GM21737 (cell line): ENCODE data around the gene ARHGDIB.

Experiments
- ATAC-seq: cut with Tn5 transposase; IDR thresholded peaks from one replicate; pipeline ENCODE4 v1.9.1; 2021; ENCODE audit warnings: mild to moderate bottlenecking, moderate library complexity; ENCODE audit not compliant: unreplicated experiment

Gene ARHGDIB

GRCh38 chr12:14984036-14984435 lies 22.6 kb upstream of the ARHGDIB start:
- ATAC-seq = no peak

GRCh38 chr12:14982991-14983390 lies 21.6 kb upstream of the ARHGDIB start:
- ATAC-seq = no peak

DNA sequence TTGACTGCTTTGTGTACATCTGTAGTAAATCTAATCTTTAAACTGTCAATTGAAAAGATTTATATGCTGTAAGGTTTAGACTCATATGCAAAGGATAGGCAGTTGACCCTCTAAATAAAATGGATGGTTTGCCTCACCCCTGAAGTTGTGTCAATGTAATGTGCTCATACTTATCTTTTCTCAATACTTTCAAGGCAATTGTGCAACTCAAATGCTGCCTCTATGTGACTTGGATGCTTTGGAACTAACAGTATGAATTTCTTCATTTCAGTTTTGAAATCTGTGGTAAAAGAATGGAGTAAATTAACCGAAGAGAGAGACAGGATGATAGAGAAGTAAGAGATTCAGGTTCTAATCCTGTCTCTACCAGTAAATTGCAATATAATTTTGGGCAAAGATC lies 21.2 kb upstream of the ARHGDIB start:
- ATAC-seq = no peak

GRCh38 chr12:14981049-14981448 lies 19.6 kb upstream of the ARHGDIB start:
- no peak for ATAC-seq

GRCh38 chr12:14979468-14979867 lies 18.1 kb upstream of the ARHGDIB start:
- no peak for ATAC-seq

GRCh38 chr12:14976658-14977057 lies 15.3 kb upstream of the ARHGDIB start:
- no peak for ATAC-seq

DNA sequence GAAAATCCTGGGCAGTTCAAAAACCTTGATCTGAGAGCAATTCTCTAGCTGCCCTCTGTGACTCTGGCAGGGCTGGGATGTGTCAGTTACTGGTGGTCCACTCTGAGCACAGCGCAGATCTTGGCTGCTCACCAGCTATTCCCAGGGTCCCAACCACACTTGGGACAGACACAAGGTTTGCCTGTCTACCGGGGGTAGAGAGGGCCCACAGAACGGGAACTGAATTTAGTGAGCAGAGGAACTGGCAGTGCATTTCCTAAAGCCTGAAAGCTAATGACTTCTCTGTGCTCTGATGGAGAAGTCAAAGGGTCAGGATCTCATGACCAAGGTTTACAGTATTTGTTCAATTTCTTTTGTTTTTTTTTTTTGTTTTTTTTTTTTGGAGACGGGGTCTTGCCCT lies 14.1 kb upstream of the ARHGDIB start:
- ATAC-seq = no peak

- ATAC-seq = no peak
These were observed 13.2 kb upstream of the ARHGDIB start for GRCh38 chr12:14974633-14975032.

- ATAC-seq = no peak
These were observed 11.4 kb upstream of the ARHGDIB start, which contains the start of gene PDE6H for GRCh38 chr12:14972816-14973215. Gene PDE6H, plus strand, starts transcription at chr12:14973042. Its CDS starts 4,971 bp downstream, at chr12:14978013.

- no peak for ATAC-seq
These were observed 9.1 kb upstream of the ARHGDIB start for GRCh38 chr12:14970473-14970872.

DNA sequence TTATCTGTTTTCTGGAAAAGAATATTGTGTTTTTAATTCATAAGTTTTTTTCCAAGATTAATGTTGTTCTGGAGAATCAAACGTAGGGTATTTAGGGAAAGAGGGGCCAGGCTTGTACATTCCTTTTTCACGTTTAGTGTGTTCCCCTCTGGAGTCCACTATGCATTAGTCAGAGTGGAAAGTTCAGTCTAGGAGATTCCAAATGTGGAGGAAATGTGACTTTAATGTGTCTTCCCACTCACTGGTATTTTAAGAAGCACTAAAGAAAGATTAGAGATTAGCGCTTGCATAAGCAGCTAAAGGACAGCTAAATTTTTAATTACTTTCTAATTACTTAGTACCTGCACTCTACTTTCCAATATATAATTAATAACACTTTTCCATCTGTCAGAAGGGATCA lies 7.1 kb upstream of the ARHGDIB start:
- ATAC-seq = no peak

- no peak for ATAC-seq
These were observed 3.8 kb upstream of the ARHGDIB start for GRCh38 chr12:14965221-14965620.

- no peak for ATAC-seq
These were observed 3.0 kb upstream of the ARHGDIB start for GRCh38 chr12:14964406-14964805.

DNA sequence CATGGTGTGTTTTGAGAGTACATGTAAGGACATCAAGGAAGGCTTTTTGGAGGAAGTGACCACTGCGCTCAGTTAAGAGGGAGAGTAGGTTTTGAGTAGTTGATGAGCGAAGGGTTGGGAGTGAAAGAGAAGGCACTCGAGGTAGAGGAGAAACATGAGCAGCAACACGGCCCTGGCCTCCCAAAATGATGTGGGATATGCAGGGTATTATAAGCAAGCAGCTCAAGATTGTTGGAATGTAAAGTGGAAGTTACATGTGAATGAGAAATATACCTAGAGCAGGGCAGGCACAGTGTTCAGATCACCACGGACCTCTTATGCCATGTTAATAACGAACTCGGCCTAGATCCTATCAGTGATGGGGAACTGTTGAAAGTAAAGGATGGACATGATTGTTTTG lies 2.1 kb upstream of the ARHGDIB start:
- no peak for ATAC-seq

DNA sequence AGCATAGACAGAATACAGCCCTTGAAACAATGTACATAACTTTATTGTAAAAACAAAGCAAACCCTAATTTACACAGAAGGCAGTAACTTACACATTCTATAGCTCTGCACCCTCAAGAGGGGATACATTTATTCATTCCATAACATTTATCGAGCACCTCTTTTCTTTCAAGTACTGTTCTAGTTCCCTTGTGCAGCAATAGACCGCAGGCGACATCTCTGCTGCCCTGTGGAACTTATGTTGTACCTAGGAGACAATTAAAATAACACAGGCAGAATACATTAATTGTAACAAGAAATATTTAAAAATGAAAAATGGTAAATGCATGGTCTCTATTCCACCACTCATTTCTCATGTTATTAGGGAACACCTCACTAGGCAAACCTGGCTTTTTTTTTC lies 1.4 kb upstream of the ARHGDIB start:
- ATAC-seq = no peak

DNA sequence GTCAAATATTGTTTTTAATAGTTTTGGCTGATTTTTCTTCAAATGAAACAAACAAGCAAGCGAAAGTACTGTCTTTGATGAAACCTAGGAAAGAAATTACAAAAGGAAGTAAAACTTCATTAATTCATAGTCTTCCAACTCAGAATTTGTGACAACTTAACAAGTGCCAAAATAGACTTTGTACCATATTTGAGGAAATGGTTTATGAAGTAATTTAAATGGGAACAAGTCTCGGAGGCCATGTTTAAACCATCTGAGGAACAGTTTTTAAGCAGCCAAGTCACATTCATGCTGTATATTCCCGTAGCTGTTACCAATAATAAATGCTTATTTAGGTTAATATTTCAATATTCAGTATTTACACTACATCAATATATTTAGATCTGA lies 745 bp upstream of the ARHGDIB start:
- ATAC-seq = no peak

DNA sequence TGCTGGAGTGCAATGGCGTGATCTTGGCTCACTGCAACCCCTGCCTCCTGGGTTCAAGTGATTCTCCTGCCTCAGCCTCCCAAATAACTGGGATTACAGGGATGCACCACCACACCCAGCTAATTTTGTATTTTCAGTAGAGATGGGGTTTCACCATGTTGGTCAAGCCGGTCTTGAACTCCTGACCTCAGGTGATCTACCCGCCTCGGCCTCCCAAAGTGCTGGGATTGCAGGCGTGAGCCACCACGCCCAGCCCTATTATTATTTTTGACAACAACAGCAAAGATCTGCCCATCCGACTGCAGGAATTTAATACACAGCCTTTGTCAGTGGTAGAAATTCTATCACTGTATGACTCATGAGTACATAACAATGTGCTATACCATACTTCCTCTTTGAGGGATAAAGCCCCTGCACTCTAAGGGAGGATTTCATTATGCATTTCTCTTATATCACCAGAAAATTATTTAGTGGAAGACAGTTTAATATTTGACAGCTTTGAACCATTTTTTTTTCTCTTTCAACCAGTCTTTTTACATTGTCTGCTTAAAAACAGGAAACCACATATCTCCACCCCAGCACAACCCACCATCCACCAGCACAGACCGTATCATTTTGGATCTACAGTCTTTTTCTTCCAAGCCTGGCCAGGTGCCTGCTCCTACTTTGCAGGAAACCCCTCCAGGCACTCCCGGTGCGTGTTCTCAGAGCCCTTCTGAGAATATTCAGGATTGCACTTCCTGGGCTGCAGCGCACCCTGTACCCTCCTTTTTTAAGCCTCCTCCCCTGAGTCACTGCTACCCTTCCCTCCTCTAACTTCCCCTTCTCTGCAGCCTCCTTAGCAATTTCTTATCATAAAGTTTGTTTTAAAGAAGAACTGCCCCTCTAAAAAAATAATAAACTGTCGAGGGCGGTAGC lies 594 bp downstream of the ARHGDIB start:
- ATAC-seq = peak; percentile 30

DNA sequence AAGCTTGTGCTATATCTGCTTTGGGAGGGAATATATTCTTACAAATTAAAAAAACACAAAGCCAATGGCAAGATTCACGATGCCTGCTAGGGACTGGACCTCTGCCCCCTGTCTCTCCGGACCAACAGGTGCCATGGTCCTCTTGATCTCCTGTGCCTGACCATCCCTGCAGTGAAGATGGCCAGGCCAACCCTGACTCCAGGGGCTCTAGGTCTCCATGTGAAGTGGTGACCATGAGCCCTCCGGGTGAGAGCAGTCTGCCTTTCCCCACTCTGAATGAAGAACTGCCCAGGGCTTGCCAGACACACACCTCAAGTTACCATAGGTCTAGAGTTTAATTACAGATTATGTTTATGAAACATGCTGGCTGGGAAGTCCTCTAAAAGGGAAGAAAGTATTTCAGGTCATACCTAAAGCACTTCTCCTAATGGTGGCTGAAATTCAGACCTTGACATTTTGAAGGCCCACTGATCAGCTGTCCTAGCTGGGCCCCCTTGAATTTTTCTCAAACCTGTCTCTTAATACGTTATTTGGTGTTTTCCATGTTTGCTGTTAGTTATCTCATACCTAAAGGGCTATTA lies 1.4 kb downstream of the ARHGDIB start:
- no peak for ATAC-seq

GRCh38 chr12:14959463-14959862 lies 1.9 kb downstream of the ARHGDIB start:
- no peak for ATAC-seq

DNA sequence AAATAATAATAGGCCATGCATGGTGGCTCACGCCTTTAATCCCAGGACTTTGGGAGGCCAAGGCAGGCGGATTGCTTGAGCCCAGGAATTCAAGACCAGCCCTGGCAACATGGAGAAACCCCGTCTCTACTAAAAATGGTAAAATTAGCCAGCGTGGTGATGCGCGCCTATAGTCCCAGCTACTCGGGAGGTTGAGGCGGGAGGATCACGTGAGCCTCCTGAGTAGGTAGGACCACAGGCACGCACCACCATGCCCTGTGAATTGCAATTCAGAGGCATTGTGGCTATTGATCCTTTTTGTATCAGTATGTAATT lies 2.3 kb downstream of the ARHGDIB start:
- no peak for ATAC-seq

GRCh38 chr12:14958361-14959125 lies 2.9 kb downstream of the ARHGDIB start:
- no peak for ATAC-seq
